ENCODE data around the gene ASTN1.

Gene ASTN1

GRCh38 chr1:177020851-177021589 is 143.5 kb downstream of the ASTN1 start:
- H3K9ac ChIP-seq (ENCODE audit: low read depth in 1 of 2, low read length in 2 of 2): no peak overlapping the region
- no peak overlapping the region for H3K4me3 ChIP-seq (ENCODE audit: low read length in 2 of 2)
- no peaks in the 10 kb centered on the region for H3K9me3 ChIP-seq (ENCODE audit: control insufficient read depth in 2 of 2, low read length in 2 of 2)
- no peaks in the 10 kb centered on the region for H3K36me3 ChIP-seq (ENCODE audit: control insufficient read depth in 2 of 2, insufficient read depth in 2 of 2, low read length in 2 of 2)
- H3K27ac ChIP-seq (ENCODE audit: low read depth in 2 of 2, low read length in 2 of 2): no peak overlapping the region
- H3K27me3 ChIP-seq (ENCODE audit: control insufficient read depth in 2 of 2, insufficient read depth in 2 of 2, low read length in 2 of 2): no peaks in the 10 kb centered on the region
- H3K4me1 ChIP-seq (ENCODE audit: control insufficient read depth in 2 of 2, insufficient read depth in 2 of 2, low read length in 2 of 2): no peaks in the 10 kb centered on the region

- Histone ChIP-seq H3K27ac (ENCODE audit: low read depth in 2 of 2, low read length in 2 of 2) (no peak overlapping the region), H3K9me3 (ENCODE audit: control insufficient read depth in 2 of 2, low read length in 2 of 2) (no peaks in the 10 kb centered on the region), H3K36me3 (ENCODE audit: control insufficient read depth in 2 of 2, insufficient read depth in 2 of 2, low read length in 2 of 2) (no peaks in the 10 kb centered on the region), H3K9ac (ENCODE audit: low read depth in 1 of 2, low read length in 2 of 2) (no peak overlapping the region), H3K4me3 (ENCODE audit: low read length in 2 of 2) (no peak overlapping the region), H3K4me1 (ENCODE audit: control insufficient read depth in 2 of 2, insufficient read depth in 2 of 2, low read length in 2 of 2) (no peaks in the 10 kb centered on the region), H3K27me3 (ENCODE audit: control insufficient read depth in 2 of 2, insufficient read depth in 2 of 2, low read length in 2 of 2) (no peaks in the 10 kb centered on the region)
Measured at GRCh38 chr1:177017287-177017852, 147.1 kb downstream of the ASTN1 start.

- Histone ChIP-seq H3K27ac (ENCODE audit: low read depth in 2 of 2, low read length in 2 of 2) (no peak overlapping the region), H3K27me3 (ENCODE audit: control insufficient read depth in 2 of 2, insufficient read depth in 2 of 2, low read length in 2 of 2) (no peaks in the 10 kb centered on the region), H3K4me3 (ENCODE audit: low read length in 2 of 2) (no peak overlapping the region), H3K36me3 (ENCODE audit: control insufficient read depth in 2 of 2, insufficient read depth in 2 of 2, low read length in 2 of 2) (no peaks in the 10 kb centered on the region), H3K4me1 (ENCODE audit: control insufficient read depth in 2 of 2, insufficient read depth in 2 of 2, low read length in 2 of 2) (no peaks in the 10 kb centered on the region), H3K9me3 (ENCODE audit: control insufficient read depth in 2 of 2, low read length in 2 of 2) (no peaks in the 10 kb centered on the region), H3K9ac (ENCODE audit: low read depth in 1 of 2, low read length in 2 of 2) (no peak overlapping the region)
Measured at GRCh38 chr1:177014325-177014724, 150.2 kb downstream of the ASTN1 start.

GRCh38 chr1:177012342-177012925 is 152.1 kb downstream of the ASTN1 start:
- no peak overlapping the region for H3K4me3 ChIP-seq (ENCODE audit: low read length in 2 of 2)
- H3K27ac ChIP-seq (ENCODE audit: low read depth in 2 of 2, low read length in 2 of 2): no peak overlapping the region
- H3K9me3 ChIP-seq (ENCODE audit: control insufficient read depth in 2 of 2, low read length in 2 of 2): no peaks in the 10 kb centered on the region
- no peaks in the 10 kb centered on the region for H3K4me1 ChIP-seq (ENCODE audit: control insufficient read depth in 2 of 2, insufficient read depth in 2 of 2, low read length in 2 of 2)
- H3K27me3 ChIP-seq (ENCODE audit: control insufficient read depth in 2 of 2, insufficient read depth in 2 of 2, low read length in 2 of 2): no peaks in the 10 kb centered on the region
- no peaks in the 10 kb centered on the region for H3K36me3 ChIP-seq (ENCODE audit: control insufficient read depth in 2 of 2, insufficient read depth in 2 of 2, low read length in 2 of 2)
- H3K9ac ChIP-seq (ENCODE audit: low read depth in 1 of 2, low read length in 2 of 2): no peak overlapping the region

- Histone ChIP-seq H3K36me3 (ENCODE audit: control insufficient read depth in 2 of 2, insufficient read depth in 2 of 2, low read length in 2 of 2) (no peaks in the 10 kb centered on the region), H3K4me1 (ENCODE audit: control insufficient read depth in 2 of 2, insufficient read depth in 2 of 2, low read length in 2 of 2) (no peaks in the 10 kb centered on the region), H3K27me3 (ENCODE audit: control insufficient read depth in 2 of 2, insufficient read depth in 2 of 2, low read length in 2 of 2) (no peaks in the 10 kb centered on the region), H3K27ac (ENCODE audit: low read depth in 2 of 2, low read length in 2 of 2) (no peak overlapping the region), H3K9me3 (ENCODE audit: control insufficient read depth in 2 of 2, low read length in 2 of 2) (no peaks in the 10 kb centered on the region), H3K4me3 (ENCODE audit: low read length in 2 of 2) (no peak overlapping the region), H3K9ac (ENCODE audit: low read depth in 1 of 2, low read length in 2 of 2) (no peak overlapping the region)
Measured at GRCh38 chr1:177011508-177011907, 153.0 kb downstream of the ASTN1 start.

- Histone ChIP-seq H3K27ac (ENCODE audit: low read depth in 2 of 2, low read length in 2 of 2) (no peak overlapping the region), H3K9me3 (ENCODE audit: control insufficient read depth in 2 of 2, low read length in 2 of 2) (no peaks in the 10 kb centered on the region), H3K9ac (ENCODE audit: low read depth in 1 of 2, low read length in 2 of 2) (no peak overlapping the region), H3K4me3 (ENCODE audit: low read length in 2 of 2) (no peak overlapping the region), H3K36me3 (ENCODE audit: control insufficient read depth in 2 of 2, insufficient read depth in 2 of 2, low read length in 2 of 2) (no peaks in the 10 kb centered on the region), H3K4me1 (ENCODE audit: control insufficient read depth in 2 of 2, insufficient read depth in 2 of 2, low read length in 2 of 2) (no peaks in the 10 kb centered on the region), H3K27me3 (ENCODE audit: control insufficient read depth in 2 of 2, insufficient read depth in 2 of 2, low read length in 2 of 2) (no peaks in the 10 kb centered on the region)
Measured at GRCh38 chr1:177010211-177010825, 154.2 kb downstream of the ASTN1 start.

- H3K9me3 ChIP-seq (ENCODE audit: control insufficient read depth in 2 of 2, low read length in 2 of 2): no peaks in the 10 kb centered on the region
Measured at GRCh38 chr1:177008653-177009052, 155.9 kb downstream of the ASTN1 start.

GRCh38 chr1:177007437-177008161 is 156.9 kb downstream of the ASTN1 start:
- Histone ChIP-seq H3K4me3 (ENCODE audit: low read length in 2 of 2) (no peak overlapping the region), H3K9me3 (ENCODE audit: control insufficient read depth in 2 of 2, low read length in 2 of 2) (no peaks in the 10 kb centered on the region), H3K27ac (ENCODE audit: low read depth in 2 of 2, low read length in 2 of 2) (no peak overlapping the region), H3K36me3 (ENCODE audit: control insufficient read depth in 2 of 2, insufficient read depth in 2 of 2, low read length in 2 of 2) (no peaks in the 10 kb centered on the region), H3K4me1 (ENCODE audit: control insufficient read depth in 2 of 2, insufficient read depth in 2 of 2, low read length in 2 of 2) (no peaks in the 10 kb centered on the region), H3K27me3 (ENCODE audit: control insufficient read depth in 2 of 2, insufficient read depth in 2 of 2, low read length in 2 of 2) (no peaks in the 10 kb centered on the region), H3K9ac (ENCODE audit: low read depth in 1 of 2, low read length in 2 of 2) (no peak overlapping the region)

More at GRCh38 chr1:177008653-177009052, 155.9 kb downstream of the ASTN1 start:
- H3K27ac ChIP-seq (ENCODE audit: low read depth in 2 of 2, low read length in 2 of 2): no peak overlapping the region
- H3K4me3 ChIP-seq (ENCODE audit: low read length in 2 of 2): no peak overlapping the region
- no peaks in the 10 kb centered on the region for H3K27me3 ChIP-seq (ENCODE audit: control insufficient read depth in 2 of 2, insufficient read depth in 2 of 2, low read length in 2 of 2)
- no peaks in the 10 kb centered on the region for H3K4me1 ChIP-seq (ENCODE audit: control insufficient read depth in 2 of 2, insufficient read depth in 2 of 2, low read length in 2 of 2)
- H3K9ac ChIP-seq (ENCODE audit: low read depth in 1 of 2, low read length in 2 of 2): no peak overlapping the region
- no peaks in the 10 kb centered on the region for H3K36me3 ChIP-seq (ENCODE audit: control insufficient read depth in 2 of 2, insufficient read depth in 2 of 2, low read length in 2 of 2)

GRCh38 chr1:177002891-177003290 is 161.6 kb downstream of the ASTN1 start:
- H3K4me1 ChIP-seq (ENCODE audit: control insufficient read depth in 2 of 2, insufficient read depth in 2 of 2, low read length in 2 of 2): no peaks in the 10 kb centered on the region
- H3K9ac ChIP-seq (ENCODE audit: low read depth in 1 of 2, low read length in 2 of 2): no peak overlapping the region
- H3K27ac ChIP-seq (ENCODE audit: low read depth in 2 of 2, low read length in 2 of 2): no peak overlapping the region
- no peak overlapping the region for H3K4me3 ChIP-seq (ENCODE audit: low read length in 2 of 2)
- no peaks in the 10 kb centered on the region for H3K9me3 ChIP-seq (ENCODE audit: control insufficient read depth in 2 of 2, low read length in 2 of 2)
- no peaks in the 10 kb centered on the region for H3K27me3 ChIP-seq (ENCODE audit: control insufficient read depth in 2 of 2, insufficient read depth in 2 of 2, low read length in 2 of 2)
- H3K36me3 ChIP-seq (ENCODE audit: control insufficient read depth in 2 of 2, insufficient read depth in 2 of 2, low read length in 2 of 2): no peaks in the 10 kb centered on the region

GRCh38 chr1:177001556-177001955 is 163.0 kb downstream of the ASTN1 start:
- Histone ChIP-seq H3K4me1 (ENCODE audit: control insufficient read depth in 2 of 2, insufficient read depth in 2 of 2, low read length in 2 of 2) (no peaks in the 10 kb centered on the region), H3K27ac (ENCODE audit: low read depth in 2 of 2, low read length in 2 of 2) (no peak overlapping the region), H3K4me3 (ENCODE audit: low read length in 2 of 2) (no peak overlapping the region), H3K36me3 (ENCODE audit: control insufficient read depth in 2 of 2, insufficient read depth in 2 of 2, low read length in 2 of 2) (no peaks in the 10 kb centered on the region), H3K27me3 (ENCODE audit: control insufficient read depth in 2 of 2, insufficient read depth in 2 of 2, low read length in 2 of 2) (no peaks in the 10 kb centered on the region), H3K9ac (ENCODE audit: low read depth in 1 of 2, low read length in 2 of 2) (no peak overlapping the region), H3K9me3 (ENCODE audit: control insufficient read depth in 2 of 2, low read length in 2 of 2) (no peaks in the 10 kb centered on the region)

Data from mucosa of rectum (tissue), 2 donors.